Vagina (tissue), 2 donors: Measurements from ENCODE around the gene IFI27.

ENCODE experiments used
- CTCF ChIP-seq, 3 experiments: fragments of 450-650 bp in 2 of 3; fragments of 200-600 bp in 1 of 3; sonication (generic) in 1 of 3; IDR thresholded peaks; one replicate each; pipeline ENCODE4 v1.5.1; 2017 to 2019; ENCODE audit warnings: antibody characterized with exemption in 3 of 3, mild to moderate bottlenecking in 2 of 3, moderate library complexity in 2 of 3
- POLR2AphosphoS5 ChIP-seq, 2 donors: sonication (generic); formaldehyde crosslinking; IDR thresholded peaks; one replicate each; pipeline ENCODE4 v1.9.0; 2017; ENCODE audit warnings: antibody characterized with exemption in 2 of 2, mild to moderate bottlenecking in 2 of 2, low read depth in 1 of 2; ENCODE audit not compliant: insufficient read depth in 1 of 2

GRCh38 chr14:94128216-94128839 lies 17.8 kb downstream of the IFI27 start:
- TF ChIP-seq CTCF (IDR thresholded peaks at IDR 0.05): no peak
- TF ChIP-seq POLR2AphosphoS5 (IDR thresholded peaks at IDR 0.05; ENCODE audit: insufficient read depth in 1 of 2, low read depth in 1 of 2): no peak
